GM19372 (cell line): Measurements from ENCODE around the gene UTY.
A peak's percentile ranks its signal among the peaks of the same experiment; 100 is the strongest.

Source experiments
- ATAC-seq: cut with Tn5 transposase; IDR thresholded peaks from one replicate; pipeline ENCODE4 v1.9.1; 2021; ENCODE audit warnings: mild to moderate bottlenecking, low read depth, moderate library complexity; ENCODE audit not compliant: unreplicated experiment

Gene UTY

DNA sequence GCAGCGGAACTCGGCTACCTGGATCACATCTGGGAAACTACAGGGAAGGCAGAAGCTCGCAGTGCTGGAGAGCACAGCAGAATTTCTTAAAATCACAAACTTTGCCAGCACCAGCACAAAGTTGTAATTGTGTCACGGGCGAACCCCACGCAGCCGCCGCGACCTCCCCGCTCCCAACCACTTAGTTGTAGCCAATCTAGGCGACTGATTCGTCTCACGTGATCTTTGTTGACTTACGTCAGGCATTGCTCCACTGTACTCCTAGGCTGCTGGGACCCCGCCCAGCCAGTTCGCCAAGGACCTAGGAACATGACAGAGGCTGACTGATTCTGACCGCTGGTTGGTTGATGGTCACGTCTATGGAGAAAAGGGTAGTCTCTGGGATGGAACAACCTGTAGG is at the start of gene UTY:
TSS of gene UTY (minus strand) at position 206 of the 400 bp plus-strand sequence. CDS start 368 bp downstream, outside the sequence.
- ATAC-seq, result peak; percentile 94

DNA sequence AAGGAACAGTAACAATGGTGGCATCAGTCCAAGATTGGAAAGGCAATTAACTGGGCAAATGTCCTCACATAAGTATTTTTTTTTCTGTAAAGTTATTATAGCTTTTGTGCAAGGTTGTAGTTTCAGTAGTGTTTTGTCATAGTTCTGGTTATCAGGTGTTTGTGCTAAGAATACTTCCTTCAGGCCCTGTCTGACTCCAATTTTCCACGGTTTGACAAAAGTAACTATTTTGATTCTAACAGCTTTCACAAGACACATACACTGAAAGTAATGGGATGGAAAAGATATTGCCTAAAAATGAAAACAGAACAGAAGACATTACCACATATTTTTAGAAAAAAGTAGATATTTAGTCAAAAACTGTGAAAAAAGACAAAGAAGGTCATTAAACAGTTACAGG is 40.6 kb upstream of the UTY start:
- ATAC-seq, result peak; percentile 62

DNA sequence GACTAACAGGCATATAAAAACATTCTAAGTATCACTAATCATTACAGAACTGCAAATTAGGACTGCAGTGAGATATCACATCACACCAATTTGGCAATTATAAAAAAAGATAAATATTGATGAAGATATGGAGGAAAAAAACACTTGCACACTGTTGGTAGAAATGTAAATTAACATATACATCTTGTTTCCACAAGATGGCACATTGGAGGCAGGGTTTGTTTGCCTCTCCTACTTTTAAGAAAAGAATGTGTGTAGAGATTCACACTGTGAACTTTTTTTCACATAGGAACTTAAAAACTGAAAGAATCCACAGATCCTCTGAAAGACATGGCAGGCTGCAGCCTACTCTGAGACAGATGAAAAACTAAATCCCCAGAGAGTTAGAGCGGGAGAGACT is 21.4 kb upstream of the UTY start:
- ATAC-seq, result no peak

DNA sequence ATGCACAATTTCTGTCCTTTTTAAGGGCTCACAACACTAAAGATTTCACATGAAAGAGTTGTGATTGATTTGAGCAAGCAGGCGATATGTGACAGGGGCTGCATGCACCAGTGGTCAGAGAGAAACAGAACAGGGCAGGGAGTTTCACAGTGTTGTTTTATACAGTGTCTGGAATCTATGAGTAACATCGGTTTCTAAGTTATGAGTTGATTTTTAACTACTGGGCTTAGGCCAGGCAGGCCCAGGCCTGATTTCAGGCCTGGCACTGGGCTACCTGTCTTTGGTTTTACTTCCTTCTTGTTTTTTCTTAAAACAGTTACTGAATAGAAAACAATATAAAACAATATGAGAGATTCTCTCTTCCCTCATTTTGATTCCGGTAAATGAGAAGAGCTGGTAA is 13.9 kb upstream of the UTY start:
- ATAC-seq, result no peak

DNA sequence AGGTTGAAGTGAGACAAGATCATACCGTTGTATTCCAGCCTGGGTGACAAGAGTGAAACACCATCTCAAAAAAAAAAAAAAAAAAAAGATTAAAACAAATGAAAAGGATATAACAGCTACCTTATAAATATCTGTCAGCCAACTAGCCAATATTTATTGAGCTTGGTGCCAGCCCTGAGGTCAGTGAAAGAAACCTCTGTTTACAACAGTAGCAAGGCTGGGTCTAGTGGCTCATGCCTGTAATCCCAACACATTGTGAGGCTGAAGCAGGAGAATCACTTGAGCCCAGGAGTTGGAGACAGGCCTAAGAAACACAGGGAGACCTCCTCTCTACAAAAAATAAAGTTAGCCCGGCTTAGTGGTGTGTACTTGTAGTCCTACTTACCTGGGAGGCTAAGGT is 12.6 kb upstream of the UTY start:
- ATAC-seq, result no peak

GRCh38 chrY:13488738-13489137 is 8.9 kb upstream of the UTY start:
- no peak for ATAC-seq

DNA sequence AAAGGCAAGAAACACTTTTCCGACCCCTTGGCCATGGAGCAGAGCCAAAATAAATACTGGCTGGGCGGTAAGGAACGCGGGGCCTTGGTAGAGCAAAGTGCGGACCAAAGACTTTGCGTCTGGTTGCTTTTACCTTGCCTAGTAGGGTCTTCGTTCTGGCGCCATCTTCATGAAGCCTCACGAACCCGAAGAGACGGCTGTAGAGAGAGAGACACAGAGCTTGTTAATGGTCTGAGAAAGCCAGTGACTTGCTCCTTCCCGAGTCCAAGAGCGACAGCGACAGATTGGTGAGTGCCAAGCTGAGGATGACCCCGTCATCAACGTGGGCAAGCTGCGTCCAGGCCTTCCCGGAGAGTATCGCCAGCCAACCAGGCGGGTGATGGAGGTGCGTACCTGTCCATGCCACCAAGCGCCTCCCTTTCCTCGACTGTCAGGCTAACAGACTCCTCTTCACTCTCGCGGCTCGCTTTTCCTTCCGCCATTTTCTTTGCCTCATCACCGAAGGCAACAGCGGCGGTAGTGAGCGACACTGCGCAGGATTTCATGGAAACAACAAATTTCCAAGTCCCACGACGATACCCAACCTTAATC is 617 bp downstream of the UTY start:
- peak; percentile 29 for ATAC-seq

DNA sequence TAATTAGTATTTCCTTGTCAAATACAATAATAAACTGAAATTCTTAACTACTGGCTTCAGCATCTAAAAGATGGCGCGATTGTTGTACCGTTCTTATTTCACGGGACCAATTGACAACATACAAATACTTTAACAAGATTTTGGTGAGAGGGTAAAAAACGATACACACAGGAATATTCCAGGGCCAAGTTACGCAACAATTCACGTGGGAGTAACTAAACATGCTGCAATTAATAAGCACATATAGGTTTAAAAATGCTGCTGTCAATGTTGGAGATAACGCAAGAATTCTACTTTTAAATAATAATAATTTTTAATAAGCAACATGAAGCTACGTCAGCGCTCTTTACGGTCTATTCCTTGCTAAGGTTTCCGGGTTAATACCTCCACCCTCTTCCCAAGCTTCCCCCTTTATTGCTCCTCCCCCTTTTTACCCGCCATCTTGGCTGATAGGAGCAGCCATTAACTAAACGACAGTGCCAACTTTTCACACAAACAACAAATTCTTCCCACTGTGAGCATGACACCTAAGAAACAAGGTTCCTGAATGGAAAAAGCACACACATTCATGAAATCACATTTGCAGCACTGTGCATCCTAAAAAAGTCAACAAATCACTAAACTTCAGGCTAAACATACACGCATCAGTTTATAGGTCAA is 1.6 kb downstream of the UTY start:
- no peak for ATAC-seq

DNA sequence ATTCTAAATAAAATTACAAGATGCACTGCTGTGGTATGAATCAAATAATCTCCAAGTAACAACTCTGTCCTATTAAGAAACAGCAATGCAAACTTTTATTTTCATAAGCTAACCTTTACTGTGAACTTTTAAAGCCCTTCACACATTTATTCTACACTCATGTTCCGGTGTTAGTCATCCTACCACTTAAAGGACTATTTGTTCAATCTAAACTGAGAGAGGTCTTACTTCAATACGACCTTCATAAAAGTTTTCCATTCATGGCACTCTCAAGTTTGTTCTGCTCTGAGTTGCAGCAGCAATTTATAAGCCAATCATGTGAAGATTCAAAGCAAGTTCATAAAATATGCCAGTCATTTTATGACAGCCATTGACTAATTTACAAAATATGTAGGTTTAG is 4.8 kb downstream of the UTY start:
- ATAC-seq, result no peak

DNA sequence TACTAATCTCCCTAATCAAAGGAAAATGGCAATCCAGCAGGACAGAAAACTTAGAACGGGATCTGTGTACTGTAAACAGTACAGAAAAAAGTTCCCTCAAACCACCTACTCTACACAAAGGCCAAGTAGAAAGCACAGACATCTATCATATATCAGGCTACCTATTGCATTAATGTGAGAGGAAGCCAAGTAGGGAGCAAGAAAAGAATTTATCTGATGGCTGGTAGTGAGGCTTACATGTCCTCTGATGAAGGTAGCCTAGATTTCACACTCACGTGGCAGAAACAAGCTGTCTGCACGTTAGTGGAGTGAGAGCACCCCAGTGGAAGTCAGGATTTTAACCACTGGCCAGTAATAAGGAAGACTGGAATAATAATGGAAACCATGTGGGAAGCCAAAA is 28.3 kb downstream of the UTY start:
- no peak for ATAC-seq

GRCh38 chrY:13450596-13451130 is 29.2 kb downstream of the UTY start:
- ATAC-seq, result no peak

GRCh38 chrY:13445566-13445965 is 34.3 kb downstream of the UTY start:
- no peak for ATAC-seq

DNA sequence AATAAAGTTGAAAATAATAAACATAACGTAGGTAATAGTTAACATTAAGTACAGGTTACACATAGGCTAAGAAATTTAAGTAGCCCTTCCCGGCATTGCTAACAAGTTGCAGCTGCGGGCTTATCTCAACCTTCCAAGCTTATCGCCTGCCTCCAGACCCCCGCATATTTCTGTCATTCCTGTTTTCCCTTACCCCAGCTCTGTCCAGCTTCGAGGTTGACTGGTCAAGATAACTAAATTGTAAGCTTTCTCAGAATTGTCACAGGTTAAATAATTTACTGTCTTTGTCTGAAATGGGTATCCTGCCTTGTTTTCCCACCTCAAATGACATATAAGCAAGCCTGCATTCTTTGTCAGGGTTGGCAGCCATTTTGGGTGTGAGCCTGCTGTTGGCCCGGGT is 36.7 kb downstream of the UTY start:
- ATAC-seq, result no peak

DNA sequence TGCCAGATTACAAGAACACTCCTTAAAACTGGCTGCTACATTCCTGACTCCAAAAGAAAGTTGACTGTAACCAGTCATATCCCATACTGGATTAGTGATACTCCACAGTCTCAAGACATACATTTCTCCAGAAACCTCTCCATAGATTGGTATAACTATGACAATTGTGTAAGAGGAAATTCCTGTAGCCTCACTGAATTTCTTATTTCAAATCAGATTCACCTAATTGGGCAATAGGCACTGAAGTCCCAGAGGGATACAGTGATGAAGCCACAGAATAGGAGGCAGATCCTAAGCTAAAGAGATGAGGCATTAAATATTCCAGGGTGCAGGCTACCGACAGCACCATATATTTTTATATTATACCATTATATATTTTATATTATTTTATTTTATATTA is 39.0 kb downstream of the UTY start:
- no peak for ATAC-seq

DNA sequence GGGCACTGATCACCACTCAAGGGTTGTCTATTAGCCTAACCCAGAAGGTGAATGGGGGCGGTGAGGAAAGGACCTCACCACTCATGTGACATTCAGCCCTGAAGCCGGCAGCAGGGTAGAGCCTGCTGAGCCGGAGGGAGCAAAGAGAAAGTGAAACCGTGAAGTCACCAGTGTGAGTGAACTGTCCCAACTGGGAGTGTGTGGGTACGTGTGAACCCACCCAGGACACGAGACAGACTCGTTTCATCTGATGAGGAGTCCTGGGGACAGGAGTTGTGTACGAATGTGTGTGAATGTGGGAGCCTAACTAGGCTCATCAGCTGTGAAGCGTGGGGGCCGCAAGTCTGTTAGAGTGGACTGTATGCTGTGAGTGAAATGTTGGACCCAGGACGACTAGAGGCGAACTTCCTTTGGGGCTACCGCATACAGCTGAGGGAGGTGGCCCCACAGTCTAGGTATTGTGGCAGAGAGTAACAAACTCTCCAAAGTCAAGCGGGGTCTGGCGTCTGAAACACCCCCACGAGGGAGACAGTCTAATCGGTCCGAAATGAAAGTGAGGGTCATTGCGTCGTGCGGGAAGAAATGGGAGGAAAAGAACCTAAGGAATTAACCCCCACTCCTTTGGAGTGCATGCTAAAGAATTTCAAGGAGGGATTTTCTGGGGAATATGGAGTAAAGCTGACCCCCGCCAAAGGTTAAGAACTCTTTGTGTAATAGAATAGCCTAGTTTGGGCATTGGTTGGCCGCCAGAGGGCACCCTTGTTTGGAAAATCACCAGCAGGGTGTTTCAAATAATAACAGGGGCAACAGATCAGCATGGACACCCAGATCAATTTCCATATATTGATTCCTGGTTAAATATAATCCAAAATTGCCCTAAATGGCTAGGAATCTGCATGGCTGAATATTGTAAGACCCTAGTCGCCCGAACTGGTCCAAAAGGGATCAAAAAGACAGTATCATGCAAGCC is 43.6 kb downstream of the UTY start:
- ATAC-seq, result peak; percentile 89

- ATAC-seq, result no peak
Measured at GRCh38 chrY:13435206-13435967, 44.4 kb downstream of the UTY start.

DNA sequence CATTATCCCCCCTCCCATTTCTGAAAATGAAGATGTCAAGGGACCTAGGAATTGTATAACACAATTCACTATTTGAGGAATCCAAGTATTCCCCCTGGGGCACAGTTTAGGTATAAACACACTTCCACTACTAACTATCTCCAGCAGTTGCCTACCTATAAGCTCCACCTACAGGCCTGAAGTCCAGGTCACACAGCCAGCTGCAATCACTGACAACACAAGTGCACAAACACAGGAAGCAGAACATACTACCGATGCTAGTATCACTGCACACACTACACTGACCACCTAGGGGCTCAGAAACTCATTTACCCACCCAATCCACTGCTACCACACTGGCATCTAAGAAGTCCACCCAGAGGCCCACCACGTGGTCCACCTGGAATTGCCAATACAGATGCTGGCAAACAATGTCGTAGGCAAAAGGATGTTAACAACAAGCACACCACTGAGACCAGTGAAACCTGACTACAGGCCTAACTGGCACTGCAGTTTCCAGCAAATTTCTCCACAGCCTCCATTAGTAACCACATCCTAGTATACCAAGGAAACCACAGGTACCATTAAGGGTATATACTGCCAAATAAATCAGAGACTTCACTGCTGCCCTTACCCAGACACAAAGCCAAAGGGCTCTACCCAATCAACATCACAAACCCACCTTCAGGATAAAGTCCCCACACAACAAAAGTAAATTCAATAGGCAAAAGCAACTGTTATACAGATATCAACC is 47.4 kb downstream of the UTY start:
- ATAC-seq, result no peak

DNA sequence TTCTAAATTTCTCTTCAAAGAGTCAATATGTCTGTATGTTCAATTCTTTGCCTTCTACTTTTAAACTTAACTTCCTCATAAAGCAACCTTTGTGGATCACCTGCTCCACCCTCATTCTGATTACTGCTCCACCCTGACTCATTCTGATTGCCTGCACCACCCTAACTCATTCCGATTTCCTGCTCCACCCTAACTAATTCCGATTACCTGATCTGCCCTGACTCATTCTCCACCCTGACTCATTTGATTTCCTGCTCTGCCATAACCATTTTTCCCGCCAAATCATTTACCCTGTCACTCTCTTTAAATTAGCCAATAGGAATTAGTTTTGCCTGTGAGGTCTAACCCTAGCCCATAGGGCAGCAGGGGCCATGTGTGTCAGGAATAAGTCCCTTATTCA is 50.3 kb downstream of the UTY start:
- no peak for ATAC-seq

DNA sequence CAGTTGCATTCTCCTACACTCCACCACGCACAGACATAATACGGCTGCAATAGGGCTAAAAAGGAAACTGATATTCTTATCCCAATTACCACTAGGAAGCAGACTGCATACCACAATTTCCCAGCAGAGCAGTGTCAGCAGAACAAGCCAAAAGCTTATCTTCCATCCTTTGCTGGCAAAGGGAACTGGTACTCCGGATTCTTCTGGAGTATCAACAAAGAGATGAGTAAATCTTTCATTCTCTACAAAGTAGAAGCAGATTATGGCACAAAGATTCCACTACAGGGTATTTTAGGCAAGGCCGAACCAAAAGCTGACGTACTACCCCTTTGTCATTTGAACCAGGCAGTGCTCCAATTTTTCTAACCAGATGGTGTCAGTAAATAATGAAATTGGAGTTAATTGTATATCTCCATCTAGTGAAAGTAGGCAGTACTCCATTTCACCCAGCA is 56.5 kb downstream of the UTY start:
- ATAC-seq, result no peak
